C4-2B (cell line): ENCODE data around the gene MON2.
A peak's percentile ranks its signal among the peaks of the same experiment; 100 is the strongest.

Experiments
- H3K27ac ChIP-seq: fragments of 450-650 bp; 2 replicates; pipeline ENCODE4 v1.5.1; 2017
- CTCF ChIP-seq: fragments of 450-650 bp; conservative IDR thresholded peaks from 2 replicates; pipeline ENCODE4 v1.5.1; 2017; ENCODE audit warnings: mild to moderate bottlenecking
- ZFX ChIP-seq: fragments of 450-650 bp; IDR thresholded peaks from 2 replicates; pipeline ENCODE4 v1.6.1; 2017

MON2 gene, protein sequence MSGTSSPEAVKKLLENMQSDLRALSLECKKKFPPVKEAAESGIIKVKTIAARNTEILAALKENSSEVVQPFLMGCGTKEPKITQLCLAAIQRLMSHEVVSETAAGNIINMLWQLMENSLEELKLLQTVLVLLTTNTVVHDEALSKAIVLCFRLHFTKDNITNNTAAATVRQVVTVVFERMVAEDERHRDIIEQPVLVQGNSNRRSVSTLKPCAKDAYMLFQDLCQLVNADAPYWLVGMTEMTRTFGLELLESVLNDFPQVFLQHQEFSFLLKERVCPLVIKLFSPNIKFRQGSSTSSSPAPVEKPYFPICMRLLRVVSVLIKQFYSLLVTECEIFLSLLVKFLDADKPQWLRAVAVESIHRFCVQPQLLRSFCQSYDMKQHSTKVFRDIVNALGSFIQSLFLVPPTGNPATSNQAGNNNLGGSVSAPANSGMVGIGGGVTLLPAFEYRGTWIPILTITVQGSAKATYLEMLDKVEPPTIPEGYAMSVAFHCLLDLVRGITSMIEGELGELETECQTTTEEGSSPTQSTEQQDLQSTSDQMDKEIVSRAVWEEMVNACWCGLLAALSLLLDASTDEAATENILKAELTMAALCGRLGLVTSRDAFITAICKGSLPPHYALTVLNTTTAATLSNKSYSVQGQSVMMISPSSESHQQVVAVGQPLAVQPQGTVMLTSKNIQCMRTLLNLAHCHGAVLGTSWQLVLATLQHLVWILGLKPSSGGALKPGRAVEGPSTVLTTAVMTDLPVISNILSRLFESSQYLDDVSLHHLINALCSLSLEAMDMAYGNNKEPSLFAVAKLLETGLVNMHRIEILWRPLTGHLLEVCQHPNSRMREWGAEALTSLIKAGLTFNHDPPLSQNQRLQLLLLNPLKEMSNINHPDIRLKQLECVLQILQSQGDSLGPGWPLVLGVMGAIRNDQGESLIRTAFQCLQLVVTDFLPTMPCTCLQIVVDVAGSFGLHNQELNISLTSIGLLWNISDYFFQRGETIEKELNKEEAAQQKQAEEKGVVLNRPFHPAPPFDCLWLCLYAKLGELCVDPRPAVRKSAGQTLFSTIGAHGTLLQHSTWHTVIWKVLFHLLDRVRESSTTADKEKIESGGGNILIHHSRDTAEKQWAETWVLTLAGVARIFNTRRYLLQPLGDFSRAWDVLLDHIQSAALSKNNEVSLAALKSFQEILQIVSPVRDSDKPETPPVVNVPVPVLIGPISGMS (N-terminal part only)

DNA sequence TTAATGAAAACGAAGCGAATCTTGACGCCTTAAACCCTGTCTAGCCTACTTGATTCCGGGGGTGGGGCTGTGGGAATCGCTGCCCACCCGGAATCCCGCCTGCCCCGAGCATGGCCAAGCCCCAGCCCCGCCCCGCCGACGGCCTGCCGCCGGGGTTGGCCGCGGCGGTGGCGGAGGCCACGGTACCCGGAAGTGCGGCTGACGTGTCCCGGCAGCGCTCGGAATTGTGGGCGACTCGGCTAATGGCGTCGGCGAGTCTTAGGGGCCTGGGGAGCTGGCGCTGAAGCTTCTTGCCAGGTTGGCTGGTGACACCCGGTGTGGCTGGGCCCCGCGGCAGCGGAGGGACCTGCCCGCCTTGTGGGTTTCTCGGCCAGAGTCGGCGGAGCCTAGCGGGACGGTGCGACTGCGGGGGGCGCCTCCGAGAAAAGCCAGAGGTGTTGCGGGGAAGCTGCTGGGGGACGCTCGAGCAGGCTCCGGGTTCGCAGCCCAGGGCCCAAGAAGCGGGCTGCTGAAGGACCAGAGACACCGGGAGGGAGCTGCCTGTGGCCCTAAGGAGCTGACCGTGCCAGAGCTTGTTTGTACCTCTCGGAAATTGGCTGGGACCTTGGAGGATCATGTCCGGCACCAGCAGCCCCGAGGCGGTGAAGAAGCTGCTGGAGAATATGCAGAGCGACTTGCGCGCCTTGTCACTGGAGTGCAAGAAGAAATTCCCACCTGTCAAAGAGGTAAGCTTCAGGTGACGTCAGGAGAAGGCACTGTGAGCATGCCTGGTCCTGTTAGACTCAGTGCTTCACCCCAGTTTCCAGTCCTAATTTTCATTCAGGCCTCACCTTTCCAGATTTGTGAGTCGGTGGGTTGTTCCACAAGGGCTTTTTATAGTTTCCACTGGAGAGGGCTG, at the start of gene MON2:
TSS of gene MON2 (plus strand) at position 233 of the 898 bp plus-strand sequence. CDS start at position 615, 382 bp downstream.
- peak within 1 kb of the TSS; percentile 81 for H3K27ac ChIP-seq
- TF ChIP-seq CTCF (no peak), ZFX (no peak; the same call in 1 of the 2 replicates)

DNA sequence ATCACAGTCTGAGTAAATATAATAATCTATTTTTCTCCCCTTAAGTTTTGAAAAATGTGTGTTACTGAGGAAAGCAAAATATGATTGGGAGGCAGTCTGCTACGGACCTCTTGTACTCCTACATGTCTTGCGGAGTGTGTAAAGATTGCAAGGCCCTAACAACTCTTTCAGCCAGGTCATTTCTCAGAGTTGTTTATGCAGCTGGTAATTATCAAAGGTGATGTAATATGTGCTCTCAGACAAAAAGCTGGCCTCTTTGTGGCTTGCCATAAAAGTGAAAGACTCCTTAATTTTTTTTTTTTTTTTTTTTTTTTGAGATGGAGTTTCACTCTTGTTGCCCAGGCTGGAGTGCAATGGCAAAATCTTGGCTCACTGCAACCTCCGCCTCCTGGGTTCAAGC, 40.5 kb upstream of the MON2 start:
- TF ChIP-seq CTCF: no peak
- TF ChIP-seq ZFX: no peak
- no peak overlapping the region for H3K27ac ChIP-seq

- TF ChIP-seq ZFX (no peak), CTCF (no peak)
- H3K27ac ChIP-seq: no peak overlapping the region
Observed at GRCh38 chr12:62429457-62429856, 37.2 kb upstream of the MON2 start.

DNA sequence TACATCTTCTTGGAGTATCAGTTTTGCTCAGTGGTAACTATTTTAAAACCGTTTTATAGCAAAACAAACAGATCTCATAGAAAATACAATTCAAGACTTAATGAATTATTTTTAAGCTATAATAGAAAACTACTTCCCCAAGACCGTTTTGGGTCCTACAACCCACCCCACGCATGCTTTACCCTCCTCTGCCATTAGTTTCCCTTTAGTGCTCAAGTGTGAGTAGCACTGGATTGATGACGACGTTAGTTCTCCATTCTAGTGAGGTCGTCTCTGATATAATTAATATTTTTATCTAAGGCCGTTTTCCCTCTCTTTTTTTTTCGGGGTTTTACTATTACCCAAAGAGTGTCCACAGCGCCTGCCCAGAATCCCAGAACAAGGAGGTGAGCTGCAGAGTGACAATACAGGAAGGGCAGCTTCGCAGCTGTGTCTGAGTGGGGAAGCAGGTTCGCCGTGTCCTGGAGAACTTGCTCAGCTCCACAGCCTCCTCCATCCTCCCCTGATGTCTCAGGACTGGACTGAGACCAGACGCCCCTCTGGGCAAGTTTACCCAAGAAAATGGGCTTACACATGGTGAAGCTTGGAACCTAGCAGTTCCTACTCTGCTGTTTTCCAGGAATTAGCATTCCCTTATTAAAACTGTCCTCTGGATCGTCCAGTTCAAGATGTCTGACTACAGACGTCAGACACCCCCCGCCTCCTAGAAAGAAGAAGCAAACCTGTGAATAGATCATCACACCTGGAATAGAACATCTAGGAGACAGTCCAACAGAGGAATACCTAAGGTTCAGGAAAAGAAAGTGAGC, 31.9 kb upstream of the MON2 start:
- no peak overlapping the region for H3K27ac ChIP-seq
- TF ChIP-seq ZFX: no peak
- no peak for TF ChIP-seq CTCF

DNA sequence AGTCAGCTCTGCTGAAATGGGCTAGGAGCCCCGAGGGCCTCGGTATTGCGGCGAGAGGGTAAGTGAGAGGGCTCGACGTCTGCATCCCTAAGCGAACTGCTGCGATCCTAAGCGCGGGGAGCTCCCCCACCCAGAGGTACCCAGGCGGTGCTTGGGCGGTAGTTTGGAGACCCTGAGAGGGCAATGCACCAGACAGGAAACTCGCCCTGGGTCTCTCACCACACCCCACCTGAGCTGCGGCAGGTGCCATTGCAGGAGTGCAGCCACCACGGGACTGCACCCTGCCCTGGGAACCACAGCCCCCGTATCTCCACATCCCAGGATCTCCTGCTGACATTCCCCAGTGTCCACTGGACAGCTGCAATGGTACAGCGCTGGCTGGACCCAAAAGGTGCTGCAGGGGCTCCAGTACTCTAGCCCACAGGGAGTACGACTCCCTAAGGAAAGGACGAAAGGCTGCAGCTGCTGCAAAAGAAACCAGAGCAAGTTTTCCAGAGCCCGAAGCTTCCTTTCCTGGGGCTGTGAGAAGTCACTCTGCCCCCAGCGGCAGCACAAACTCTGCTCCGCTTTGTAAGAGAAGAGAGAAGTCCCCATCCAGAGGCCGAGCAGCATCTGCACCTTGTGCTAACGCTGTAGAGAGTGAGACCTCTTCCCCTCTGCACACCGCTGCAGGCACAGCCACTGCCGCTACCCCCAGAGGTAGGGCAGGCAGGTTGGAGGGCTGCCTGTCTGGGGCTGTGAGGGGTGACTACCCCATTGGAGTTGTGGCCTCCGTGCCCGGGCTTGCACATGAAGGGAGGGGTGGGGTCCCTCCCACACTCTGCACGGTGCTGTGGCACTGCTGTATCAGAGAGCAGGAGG, 31.1 kb upstream of the MON2 start:
- peak; percentile 19 for TF ChIP-seq CTCF
- TF ChIP-seq ZFX: no peak
- no peak overlapping the region for H3K27ac ChIP-seq
